Esophagus mucosa (tissue), 1 donor: ENCODE measurements around the gene ITPKB. TPM values are rescaled to one million over a fixed set of nuclear protein-coding genes. Genes with fewer than 3 reads are reported as not detected.
"Not testable (repeated sequence)": the region's sequence is repeated elsewhere in the genome, so short reads cannot be mapped to it uniquely, and the experiment has no call there.

Experiments used
- ATAC-seq: fragments of 200-7000 bp; cut with Tn5 transposase; one replicate; pipeline ENCODE4 v1.9.1; 2020
- total RNA-seq: library from RNA; stranded (reverse); gene quantifications from one replicate; pipeline ENCODE4 v1.2.4, GENCODE V29; 2023
- donor health status: DM: yes; HTN: yes; CAD: no.

Gene ITPKB
- total RNA-seq, 1 donor from 2014 or later, result 10.9 TPM

DNA sequence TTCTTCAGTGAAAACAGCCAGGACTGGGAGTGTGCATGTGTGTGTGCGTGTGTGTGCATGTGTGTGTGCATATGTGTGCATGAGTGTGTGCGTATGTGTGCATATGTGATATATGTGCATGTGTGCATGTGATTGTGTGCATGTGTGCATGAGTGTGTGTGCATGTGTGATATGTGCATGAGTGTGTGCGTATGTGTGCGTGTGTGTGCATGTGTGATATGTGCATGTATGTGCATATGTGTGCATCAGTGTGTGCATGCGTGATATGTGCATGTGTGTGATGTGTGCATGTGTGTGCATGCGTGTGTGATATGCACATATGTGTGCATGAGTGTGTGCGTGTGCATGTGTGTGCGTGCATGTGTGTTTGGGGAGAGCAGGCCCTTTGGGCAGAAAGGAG is 89.8 kb downstream of the ITPKB start:
- ATAC-seq, result no peak

DNA sequence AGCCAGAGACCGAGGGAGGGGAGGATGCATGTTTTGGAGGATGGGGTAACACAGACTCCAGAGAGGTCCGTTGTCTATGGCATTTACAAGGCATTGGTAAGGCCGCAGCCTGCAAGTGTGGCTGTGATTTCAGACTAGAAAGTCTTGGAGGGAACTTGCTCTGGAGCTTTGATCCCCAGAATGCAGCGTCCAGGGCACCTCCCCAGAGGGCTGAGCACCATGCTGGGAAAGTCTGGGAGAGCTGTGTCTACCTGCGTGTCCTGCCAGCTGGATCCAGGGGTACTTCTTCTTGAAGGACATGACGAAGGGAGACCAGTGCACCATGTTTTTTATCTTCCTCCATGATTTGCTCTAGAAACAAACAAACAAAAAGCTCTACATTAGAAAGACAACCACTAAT is 90.7 kb downstream of the ITPKB start:
- ATAC-seq, result no peak

DNA sequence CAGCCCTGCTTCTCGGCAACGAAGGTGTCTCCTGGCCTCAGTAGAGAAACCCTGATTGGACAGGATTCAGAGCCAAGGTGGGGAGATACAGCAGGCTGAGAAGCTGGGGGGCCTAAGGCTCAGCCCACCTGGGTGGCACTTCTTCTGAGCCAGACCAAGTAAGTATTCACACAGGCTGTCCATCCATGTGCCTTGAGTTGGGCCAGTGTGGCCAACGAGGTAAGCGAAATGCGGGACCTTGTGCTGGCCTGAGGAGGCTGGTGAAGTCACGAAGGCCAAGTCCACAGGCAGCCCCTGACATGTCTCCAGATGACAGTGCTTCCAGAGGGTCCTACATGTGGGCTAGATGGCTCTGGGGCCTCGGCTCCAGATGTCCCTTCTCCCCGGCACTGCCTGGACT is 91.4 kb downstream of the ITPKB start:
- no peak for ATAC-seq

DNA sequence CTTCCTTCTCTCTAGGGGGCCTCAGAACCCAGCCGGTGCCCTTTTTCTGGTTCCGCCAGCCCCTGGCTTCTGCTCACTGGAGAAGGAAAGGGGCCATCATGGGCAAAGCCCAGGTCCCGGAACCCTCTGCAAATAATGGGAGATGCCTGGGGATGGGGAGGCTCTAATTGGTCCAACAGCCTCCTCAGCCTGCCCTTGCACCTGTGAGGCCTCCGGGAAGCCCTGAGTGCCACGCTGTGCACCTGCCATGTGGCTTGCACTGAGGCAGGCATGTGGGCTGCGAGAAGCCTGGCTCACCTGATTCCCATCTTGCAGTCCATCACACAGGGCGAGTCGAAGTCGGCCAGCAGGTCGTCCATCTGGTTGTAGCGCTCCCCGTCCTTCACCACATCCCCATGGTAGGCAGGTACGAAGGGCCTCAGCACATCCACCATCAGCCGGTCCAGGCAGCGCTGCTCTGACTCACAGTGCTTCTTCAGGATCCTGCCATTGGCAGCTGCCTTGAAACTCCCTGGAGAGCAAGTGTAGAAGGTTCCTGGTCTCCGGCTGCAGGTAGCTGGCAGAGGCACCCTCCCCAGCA is 92.1 kb downstream of the ITPKB start:
- ATAC-seq, result no peak

DNA sequence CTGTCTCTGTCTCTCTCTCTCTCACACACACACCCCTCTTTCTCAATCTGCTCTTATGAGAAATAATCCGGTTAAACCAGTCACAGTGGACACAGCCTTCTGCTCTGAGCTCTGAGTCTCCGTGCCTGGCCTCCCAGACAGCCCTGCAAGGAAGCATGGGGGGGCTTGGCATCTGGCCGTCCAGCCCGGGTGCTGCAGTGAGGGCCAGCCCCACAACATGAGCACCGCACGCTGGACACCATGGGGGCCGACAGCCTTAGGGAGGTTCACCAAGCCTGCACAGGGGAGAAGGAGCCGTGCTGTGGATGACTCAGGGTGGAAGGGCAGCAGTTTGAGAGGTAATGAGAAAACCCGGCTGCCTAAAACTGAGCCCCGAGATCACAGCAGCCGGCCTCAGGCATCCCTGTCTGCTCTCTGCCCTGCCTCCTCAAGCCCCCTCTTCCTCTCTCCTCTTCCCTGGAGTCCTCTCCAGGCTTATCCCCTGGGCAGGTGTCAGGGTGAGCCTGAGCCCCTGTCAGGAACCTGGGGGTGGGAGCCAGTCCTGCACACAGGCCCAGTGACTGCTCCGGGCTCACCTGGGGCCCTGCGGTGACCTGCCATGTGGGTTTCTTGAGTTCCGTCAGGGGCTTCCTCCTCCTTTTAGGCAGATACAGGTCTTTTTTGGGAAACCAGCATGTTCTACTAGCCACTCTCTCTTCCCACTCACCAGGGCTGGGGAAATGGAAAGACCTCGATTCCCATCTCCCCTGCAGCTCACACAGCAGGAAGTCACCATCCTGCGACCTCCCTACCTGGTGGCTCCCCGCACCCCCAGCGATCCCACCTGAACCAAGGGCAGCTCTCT is 92.8 kb downstream of the ITPKB start:
- ATAC-seq, result peak; percentile 62

DNA sequence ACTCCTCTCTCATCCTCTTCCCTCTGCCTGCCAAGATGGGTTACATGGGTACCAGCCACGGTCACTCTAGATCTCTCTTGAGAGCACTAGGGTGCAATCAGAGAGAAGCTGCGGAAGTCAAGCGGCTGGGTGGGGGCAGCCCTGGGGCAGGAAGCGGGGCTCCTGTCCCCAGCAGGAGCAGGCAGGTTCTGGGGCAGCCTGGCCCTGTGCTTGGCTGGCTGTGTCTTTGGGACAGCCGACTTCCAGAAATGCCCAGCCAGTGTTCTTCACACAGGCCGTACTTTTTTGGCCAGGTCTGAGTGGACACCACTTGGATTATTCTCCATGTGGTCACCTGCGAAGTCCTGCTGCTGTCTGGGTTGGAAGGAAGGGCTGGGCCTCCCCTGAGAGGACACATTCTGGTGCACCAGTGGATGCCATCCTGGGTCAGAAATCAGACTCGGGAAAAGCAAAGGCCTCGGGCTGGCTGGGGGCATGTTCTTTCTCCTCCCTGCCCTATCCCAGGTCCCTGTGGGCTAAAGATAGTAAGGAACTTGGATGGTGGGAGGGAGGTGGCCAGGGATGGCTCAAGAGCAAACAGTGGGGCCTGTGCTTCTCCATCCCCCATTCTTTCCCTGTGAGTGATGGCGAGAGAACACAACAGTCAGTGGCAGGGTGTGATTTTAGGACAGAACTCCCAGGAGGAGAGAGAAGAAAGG is 93.7 kb downstream of the ITPKB start:
- no peak for ATAC-seq

DNA sequence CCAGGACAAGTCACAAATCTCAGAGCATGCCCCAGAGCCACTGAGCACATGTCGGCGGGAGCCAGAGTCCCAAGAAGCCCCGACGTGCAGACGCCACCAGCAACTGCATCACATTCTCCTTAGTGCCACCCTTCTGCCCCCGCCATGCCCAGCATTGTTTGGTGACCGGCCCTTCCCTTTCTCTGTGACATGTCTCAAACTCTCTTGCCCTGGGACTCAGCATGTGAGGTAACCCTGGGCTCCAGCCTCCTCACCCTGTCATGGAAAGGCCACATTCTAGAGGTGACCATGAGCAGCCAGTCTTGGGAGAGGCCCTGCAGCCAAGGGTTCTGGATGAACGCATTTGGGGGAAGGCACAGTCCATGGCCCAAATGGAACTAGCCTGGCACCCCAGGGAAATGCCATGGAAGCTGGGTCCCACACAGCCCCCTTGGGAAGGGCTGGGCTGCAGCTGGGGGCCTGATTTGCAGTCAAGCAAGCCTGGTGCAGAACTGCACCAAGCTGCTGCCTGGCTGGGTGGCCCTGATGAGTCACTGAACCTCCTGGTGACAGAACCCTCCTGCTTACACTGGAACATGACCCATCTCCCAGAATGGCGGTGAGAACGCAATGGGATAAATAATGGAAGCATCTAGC is 94.4 kb downstream of the ITPKB start:
- no peak for ATAC-seq

DNA sequence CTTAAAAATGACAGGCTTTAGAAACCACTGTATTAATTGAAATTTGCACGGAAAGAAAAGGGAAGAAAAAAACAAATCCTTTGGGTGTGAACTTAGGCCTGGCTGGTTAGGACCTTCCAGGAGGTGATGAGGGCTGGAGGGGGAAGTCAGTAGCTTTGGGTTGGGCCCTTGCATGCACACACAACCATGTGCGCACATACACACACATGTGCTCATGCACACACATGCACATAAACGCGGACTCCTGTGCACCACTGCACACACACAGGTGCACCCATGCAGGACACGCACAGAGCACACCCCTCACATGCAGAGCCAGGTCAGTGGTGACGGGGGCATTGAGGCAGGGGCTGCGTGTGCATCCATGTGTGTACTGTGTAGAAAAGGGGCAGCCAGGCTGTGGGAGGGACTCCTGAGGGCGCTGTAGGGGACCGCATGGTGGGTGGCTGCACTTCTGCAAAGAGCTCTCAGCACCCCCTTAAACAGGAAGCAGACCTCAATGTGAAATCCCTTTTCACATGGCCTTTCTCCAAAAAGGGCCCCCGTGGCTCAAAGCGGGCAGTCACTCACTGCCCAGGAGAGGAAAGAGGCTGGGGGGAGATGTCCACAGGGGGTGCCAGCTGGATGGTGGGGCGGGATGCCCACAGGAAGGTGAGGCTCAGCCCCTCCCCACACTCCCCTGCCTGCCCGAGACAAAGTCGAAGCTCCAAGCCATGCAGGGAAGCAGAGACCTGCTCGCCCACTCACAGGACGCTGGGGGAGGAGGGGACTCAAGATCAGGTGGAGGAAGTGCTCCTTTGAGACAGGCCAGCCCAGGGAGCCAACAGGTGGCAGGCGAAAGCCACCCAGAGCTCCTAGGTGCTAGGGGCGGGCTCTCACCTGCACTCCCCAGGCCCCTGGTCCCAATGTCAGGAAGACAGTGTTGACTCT is 95.2 kb downstream of the ITPKB start:
- peak; percentile 21 for ATAC-seq

DNA sequence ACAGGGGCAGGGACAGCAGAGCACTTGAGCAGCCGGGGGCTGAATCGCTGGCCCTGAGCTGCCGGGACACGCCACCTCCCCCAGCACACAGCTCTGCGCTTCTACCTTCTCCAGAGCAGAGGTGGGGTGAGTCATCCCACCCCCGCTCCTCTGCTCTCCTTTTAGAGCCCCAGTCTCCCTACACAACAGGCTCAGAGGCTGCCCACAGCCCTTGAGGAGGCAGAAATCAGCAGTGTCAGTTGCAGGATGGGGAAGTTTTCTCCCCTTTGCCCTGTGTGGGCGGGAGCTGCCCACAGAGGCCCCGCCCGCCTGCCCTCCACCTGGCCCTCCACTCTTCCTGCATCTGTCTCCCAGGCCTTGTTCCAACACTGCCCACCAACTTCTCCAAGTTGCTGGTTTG is 95.9 kb downstream of the ITPKB start:
- peak; percentile 65 for ATAC-seq

DNA sequence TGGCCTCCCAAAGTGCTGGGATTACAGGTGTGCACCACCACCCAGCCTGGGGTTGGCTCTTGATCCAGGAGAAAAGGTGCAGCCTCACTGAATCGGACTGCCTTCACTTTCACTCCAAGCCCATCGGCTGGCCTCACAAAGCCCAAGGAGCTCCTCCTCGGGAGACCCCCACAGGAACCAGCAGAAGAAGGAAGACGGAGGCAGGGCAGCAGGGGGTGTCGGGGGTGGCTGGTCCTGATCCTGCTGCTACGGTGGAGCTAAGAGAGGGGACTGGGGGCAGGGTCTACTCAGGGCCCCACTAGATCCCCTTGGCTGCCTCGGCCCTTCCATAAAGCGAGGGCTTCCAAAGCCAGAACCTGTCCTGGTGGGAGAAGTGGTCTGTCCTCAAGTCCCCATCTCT is 96.7 kb downstream of the ITPKB start:
- no peak for ATAC-seq

DNA sequence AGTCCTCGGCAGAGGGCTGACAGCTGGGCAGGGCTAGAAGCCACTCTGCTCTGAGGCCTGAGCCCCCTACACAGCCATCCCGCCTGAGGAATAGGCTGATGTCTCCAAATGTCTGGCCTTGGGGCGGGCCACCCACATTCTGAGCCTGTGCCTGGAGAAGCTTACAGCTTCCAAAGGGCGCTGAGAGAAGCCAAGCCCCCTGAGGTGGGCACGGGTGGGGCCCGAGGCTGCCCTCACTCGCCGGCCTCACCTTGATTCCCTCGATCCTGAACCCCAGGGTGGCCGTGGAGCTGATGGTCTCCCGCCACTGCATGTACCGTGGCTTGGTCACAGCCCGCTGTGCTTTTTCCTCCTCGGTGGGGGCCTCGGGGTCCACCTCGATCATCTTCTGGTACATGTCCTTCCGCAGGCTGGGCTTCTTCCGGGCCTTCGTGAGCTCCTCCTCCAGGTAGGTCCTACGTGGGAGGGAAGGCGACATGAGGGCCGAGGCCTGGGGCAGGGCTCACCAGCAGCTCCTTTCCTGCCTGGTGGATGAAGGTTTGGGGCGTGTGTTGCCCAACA is 97.3 kb downstream of the ITPKB start:
- no peak for ATAC-seq

DNA sequence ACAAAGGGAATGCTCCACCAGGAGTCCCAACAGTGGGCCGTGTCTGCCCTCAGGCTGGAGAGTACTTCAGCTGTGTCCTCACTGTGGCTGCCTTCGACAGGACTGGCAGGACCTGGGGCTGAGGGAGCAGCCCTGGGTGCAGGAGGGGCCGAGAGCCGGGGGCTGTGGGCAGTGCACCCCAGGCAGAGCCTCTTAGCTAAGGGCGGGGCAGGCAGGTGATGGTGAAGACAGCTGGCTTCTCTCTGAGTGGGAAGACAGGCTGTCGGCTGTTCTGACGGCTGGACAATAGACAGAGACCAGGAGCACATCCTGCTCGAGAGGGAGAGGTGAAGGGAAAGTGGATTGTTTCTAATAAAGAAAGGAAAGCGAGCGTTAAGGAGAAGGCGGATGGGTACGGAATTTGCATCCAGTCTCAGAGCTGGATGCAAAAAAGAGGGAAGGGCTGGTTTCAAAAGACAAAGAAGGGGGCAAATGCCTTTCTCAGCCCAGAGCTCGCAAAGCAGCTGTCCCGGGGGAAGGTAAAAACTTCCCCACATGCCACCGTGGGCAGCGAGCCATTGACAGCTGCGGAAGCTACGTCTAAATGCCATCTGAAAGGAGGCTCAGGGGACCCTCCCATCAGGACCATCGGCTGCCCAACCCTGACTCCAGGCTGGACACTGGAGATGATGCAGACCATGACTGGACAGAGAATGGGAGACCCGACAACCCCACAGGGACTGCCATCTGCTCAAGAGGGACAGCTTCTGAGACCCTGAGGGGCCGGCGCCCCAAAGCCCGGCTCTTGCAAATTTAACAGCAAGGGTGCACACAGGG is 98.6 kb downstream of the ITPKB start:
- ATAC-seq, result no peak

DNA sequence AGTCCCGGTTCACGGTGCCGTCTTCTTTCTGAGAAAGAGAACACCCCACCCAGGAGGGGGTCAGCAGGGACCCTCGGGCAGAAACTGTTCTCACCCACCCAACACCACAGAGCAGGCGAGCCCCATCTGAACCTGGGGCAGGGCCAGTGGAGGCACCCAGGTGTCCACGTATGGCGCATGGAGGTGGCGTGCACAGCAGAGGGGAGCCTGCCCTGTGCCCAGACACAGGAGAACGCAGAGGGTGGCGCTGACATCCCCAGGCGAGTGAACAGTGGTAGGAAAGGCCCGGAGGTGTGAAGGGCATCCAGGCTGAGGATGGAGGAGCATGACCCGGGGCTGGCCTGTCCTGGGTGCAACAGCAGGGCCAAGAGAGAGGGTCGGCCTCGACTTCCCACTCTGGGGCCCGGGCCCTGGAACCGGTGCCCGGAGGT is 99.4 kb downstream of the ITPKB start:
- no peak for ATAC-seq

DNA sequence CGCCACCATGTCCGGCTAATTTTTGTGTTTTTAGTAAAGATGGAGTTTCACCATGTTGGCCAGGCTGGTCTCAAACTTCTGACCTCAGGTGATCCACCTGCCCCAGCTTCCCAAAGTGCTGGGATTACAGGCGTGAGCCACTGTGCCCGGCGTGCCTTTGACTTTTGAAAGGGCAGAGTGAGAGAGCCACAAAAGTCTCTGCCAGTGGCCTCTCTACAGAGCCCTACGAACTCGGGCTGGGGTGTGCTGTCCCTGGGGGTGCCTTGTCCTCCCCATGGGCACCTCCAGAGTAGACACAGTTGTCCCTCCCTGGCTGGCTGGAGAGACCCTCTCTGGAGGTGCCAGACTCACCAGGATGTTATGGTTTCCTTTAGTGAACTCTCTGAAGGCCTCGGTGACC is 99.9 kb downstream of the ITPKB start:
- not testable (repeated sequence) for ATAC-seq

DNA sequence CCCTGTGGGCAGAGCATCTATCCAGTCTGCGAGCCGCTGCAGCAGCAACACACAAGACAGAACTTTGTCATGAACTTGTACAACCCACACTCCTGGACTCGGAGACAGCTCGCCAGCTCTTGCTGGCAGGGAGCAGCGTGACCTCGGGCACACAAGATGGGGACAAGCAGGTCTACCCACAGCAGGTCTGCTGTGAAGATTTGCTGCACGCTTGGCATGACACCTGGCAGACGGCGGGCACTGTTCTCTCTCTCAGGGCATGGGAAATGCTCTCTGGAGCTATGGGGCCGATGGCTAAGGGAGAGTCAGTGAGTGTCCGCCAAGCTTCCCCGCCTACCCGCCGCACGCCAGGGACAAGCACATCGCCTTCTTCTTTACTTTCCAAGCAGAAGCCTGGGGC is 100.5 kb downstream of the ITPKB start:
- no peak for ATAC-seq

DNA sequence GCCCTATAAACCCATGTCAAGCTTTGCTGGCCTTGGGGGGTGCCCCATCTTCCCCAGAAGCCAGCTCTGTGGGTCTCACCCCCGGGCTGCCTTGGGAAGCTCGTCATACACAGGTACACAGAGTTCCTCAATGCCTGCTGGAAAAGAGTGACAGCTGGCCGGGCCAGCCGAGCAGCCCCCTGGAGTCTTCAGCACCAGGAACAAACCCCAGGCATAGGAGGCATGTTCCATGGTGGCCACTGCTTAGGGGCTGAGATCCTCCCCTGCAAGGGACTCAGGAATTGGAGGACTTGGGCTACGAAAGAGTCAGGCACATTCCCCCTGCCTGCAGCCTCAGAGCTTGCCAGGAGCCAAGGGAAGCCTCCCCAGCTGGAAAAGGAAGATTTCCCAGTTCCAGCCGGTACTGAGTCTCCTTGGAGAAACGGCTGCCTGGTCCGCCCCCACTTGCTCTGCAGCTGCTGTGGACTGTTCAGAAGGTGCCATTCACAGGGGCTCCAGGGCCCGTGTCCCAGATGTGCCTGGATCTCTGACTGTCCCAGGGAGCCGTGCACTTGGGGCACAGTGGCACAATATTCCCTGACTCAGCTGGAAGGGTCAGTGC is 101.0 kb downstream of the ITPKB start:
- ATAC-seq, result no peak

DNA sequence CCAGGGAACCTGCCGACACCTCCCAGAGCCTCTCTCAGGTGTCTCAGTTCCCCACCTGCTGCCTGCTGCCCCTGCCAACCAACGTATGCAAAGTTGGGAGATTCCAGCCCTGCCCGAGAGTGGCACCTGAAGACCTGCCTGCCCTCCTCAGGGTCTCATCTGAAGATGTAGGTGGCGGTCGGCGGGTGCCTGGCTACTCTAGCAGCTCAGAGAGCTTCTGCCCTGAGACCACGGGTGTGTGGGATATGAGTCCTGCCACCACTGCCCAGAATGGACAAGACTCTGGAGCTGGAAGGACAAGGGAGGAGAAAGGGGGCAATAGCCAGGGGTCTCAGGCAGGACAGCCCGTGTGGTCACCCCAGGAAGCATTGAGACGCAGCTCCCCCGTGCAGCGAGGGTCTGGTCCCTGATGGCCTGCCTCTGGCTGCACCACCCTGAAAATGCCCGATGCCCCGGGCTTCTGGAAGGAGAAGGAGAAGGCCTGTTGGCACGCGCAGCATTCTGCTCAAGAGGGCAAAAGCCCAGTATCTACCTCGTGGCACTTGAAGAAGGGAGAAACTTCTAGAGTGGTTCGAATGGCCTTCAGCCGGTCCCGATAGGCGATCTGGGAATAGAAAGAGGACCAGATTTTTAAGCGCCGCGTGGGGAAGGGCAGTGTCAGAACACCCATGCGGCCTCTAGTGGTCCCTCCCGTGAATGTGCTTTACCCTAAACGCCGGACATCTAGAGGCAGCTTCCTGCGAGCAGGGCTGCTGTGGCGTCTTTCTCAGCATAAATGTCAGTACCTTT is 101.7 kb downstream of the ITPKB start:
- ATAC-seq, result no peak

DNA sequence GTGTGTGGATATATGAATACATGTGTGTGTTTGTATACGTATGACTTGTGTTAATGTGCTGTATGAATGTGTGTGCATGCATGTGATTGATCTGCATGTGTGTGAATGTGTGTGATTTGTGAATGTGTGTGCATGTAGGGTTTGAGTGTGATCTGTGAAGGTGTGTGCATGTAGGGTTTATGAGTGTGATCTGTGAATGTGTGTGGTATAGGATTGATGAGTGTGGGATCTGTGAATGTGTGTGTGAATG is 102.3 kb downstream of the ITPKB start:
- ATAC-seq, result no peak

DNA sequence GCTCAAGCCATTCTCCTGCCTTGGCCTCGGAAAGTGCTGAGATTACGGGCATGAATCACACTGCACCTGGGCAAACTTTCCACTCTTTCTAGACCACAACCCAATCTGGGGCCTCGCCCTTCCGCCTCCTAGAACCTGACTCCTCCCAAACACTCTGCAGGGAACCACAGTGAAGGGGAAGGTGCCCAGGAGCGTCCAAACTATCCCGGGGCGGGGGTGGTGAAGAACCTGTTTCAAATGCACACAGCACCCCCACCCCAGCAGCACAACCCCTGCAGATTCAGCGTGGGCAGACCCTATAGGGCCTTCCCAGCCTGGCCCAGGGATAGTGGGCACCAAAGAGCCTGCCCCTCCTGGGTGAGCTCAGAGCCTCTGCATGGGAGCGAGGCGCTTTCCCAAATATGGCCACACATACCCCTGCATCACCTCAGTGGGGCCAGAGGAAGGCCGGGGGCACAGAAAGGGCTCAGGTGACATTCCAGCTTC is 103.6 kb downstream of the ITPKB start:
- ATAC-seq, result peak; percentile 68
